GM12878 (cell line): ENCODE measurements around the gene NRSN2. TPM values are rescaled to one million over a fixed set of nuclear protein-coding genes. Genes with fewer than 3 reads are reported as not detected.

Source experiments
- ATAC-seq: fragments of 200-7000 bp; cut with Tn5 transposase; 3 replicates; pipeline ENCODE4 v1.9.1; 2020; ENCODE audit warnings: mild to moderate bottlenecking, moderate library complexity
- BruUV-seq: library from RNA; stranded (reverse); fragments of 400-500 nt; replicated peaks from 2 replicates; lab custom pipeline; 2021; lab: Mats Ljungman, UMichigan
- CTCF ChIA-PET: fragments of 300-600 bp; sonication (Branson Sonifier 250); formaldehyde crosslinking; extraction: SDS; loops from one replicate; lab custom pipeline; 2021; ENCODE audit warnings: inconsistent platforms; lab: Yijun Ruan, JAX
- POLR2A ChIA-PET: fragments of 350-600 bp; formaldehyde crosslinking; extraction: SDS; loops from one replicate; lab custom pipeline; 2021; ENCODE audit warnings: inconsistent platforms; lab: Charles Lee
- RAD21 ChIA-PET: fragments of 300-600 bp; sonication (Branson Sonifier 250); formaldehyde crosslinking; loops from one replicate; lab custom pipeline; 2023; ENCODE audit warnings: antibody characterized with exemption; ENCODE audit not compliant: unreplicated experiment; lab: Charles Lee
- SMC1A ChIA-PET: fragments of 300-600 bp; sonication (Branson Sonifier 250); formaldehyde crosslinking; loops from one replicate; lab custom pipeline; 2023; ENCODE audit not compliant: unreplicated experiment, uncharacterized antibody; lab: Charles Lee
- DNase-seq: peaks from one replicate; pipeline ENCODE4 v3.0.0-alpha.2; 2011; ENCODE audit warnings: low read depth, low spot score
- FAIRE-seq: peaks from 3 replicates; lab custom pipeline; 2011; peaks lifted over from hg19 to GRCh38; lab: Jason Lieb, UNC
- H2AFZ ChIP-seq: 2 replicates; pipeline ENCODE4 v1.6.0; 2011; ENCODE audit warnings: low read depth, low read length, control low read depth; ENCODE audit not compliant: control insufficient read depth
- H3K27ac ChIP-seq: 2 replicates; pipeline ENCODE4 v1.5.1; 2011; ENCODE audit warnings: control low read depth; ENCODE audit not compliant: control insufficient read depth, insufficient read depth
- H3K27me3 ChIP-seq, 2 experiments: replicated peaks in 1 of 2; 2 replicates each; pipeline versions ENCODE4 v1.6.0 to v1.6.1; 2011; ENCODE audit warnings: low read length in 1 of 2; ENCODE audit not compliant: control insufficient read depth in 2 of 2, insufficient read depth in 2 of 2
- H3K36me3 ChIP-seq, 2 experiments: 2 replicates each; pipeline ENCODE4 v1.5.1; 2011; ENCODE audit warnings: low read length in 1 of 2; ENCODE audit not compliant: control insufficient read depth in 2 of 2, insufficient read depth in 2 of 2
- H3K4me1 ChIP-seq: 2 replicates; pipeline ENCODE4 v1.6.1; 2011; ENCODE audit warnings: mild to moderate bottlenecking, low read length, moderate library complexity, mixed read lengths; ENCODE audit not compliant: control insufficient read depth, insufficient read depth
- H3K4me2 ChIP-seq: 2 replicates; pipeline ENCODE4 v1.6.0; 2011; ENCODE audit warnings: control low read depth; ENCODE audit not compliant: control insufficient read depth, insufficient read depth
- H3K4me3 ChIP-seq: fragments of 200-600 bp; sonication (generic); 2 replicates; pipeline ENCODE4 v1.5.1; 2016
- H3K79me2 ChIP-seq: 2 replicates; pipeline ENCODE4 v1.6.0; 2011; ENCODE audit warnings: low read length; ENCODE audit not compliant: control insufficient read depth, insufficient read depth
- H3K9ac ChIP-seq: 2 replicates; pipeline ENCODE4 v1.8.0; 2011; ENCODE audit warnings: low read length, control low read depth, mixed read lengths; ENCODE audit not compliant: control insufficient read depth, insufficient read depth
- H3K9me3 ChIP-seq: replicated peaks from 3 replicates; pipeline ENCODE4 v1.5.1; 2011; ENCODE audit warnings: mild to moderate bottlenecking, low read length; ENCODE audit not compliant: control insufficient read depth, insufficient read depth
- H4K20me1 ChIP-seq: 2 replicates; pipeline ENCODE4 v1.6.0; 2011; ENCODE audit not compliant: control insufficient read depth, insufficient read depth
- DPF2 ChIP-seq: fragments of 450-650 bp; IDR thresholded peaks from 2 replicates; pipeline ENCODE4 v1.6.1; 2017; ENCODE audit warnings: mild to moderate bottlenecking
- GATAD2B ChIP-seq: fragments of 450-650 bp; conservative IDR thresholded peaks from 2 replicates; pipeline ENCODE4 v1.6.1; 2017; ENCODE audit warnings: low read depth, mild to moderate bottlenecking, moderate library complexity
- IKZF1 ChIP-seq: fragments of 450-650 bp; conservative IDR thresholded peaks from 2 replicates; pipeline ENCODE4 v1.6.1; 2017; ENCODE audit warnings: antibody characterized with exemption, mild to moderate bottlenecking
- MXI1 ChIP-seq: fragments of 150-350 bp; IDR thresholded peaks from 2 replicates; pipeline ENCODE4 v1.6.1; 2011; ENCODE audit warnings: low read depth, mild to moderate bottlenecking, inconsistent platforms, low read length, improper control_type of control experiment
- POLR2AphosphoS5 ChIP-seq: IDR thresholded peaks from 2 replicates; pipeline ENCODE4 v1.6.1; 2011; ENCODE audit warnings: mild to moderate bottlenecking, low read length, inconsistent platforms
- SIN3A ChIP-seq: IDR thresholded peaks from 2 replicates; pipeline ENCODE4 v1.6.1; 2012; ENCODE audit warnings: low read depth, low read length, improper control_type of control experiment
- SMARCA5 ChIP-seq: fragments of 450-650 bp; IDR thresholded peaks from 2 replicates; pipeline ENCODE4 v1.6.1; 2017; ENCODE audit warnings: mild to moderate bottlenecking
- STAT1 ChIP-seq: fragments of 450-650 bp; conservative IDR thresholded peaks from 2 replicates; pipeline ENCODE4 v1.6.1; 2014; ENCODE audit warnings: antibody characterized with exemption, mild to moderate bottlenecking
- TCF3 ChIP-seq: IDR thresholded peaks from 2 replicates; pipeline ENCODE4 v1.6.1; 2012; ENCODE audit warnings: low read depth, mild to moderate bottlenecking, low read length, borderline replicate concordance; ENCODE audit not compliant: insufficient read depth
- YY1 ChIP-seq: IDR thresholded peaks from 2 replicates; pipeline ENCODE4 v1.6.1; 2011; ENCODE audit warnings: low read depth, mild to moderate bottlenecking, low read length
- ZNF687 ChIP-seq: fragments of 450-650 bp; IDR thresholded peaks from 2 replicates; pipeline ENCODE4 v1.6.1; 2017; ENCODE audit warnings: mild to moderate bottlenecking, moderate library complexity
- WGBS: methylation state at CpG from one replicate; pipeline ENCODE4 v1.1.6; 2016; ENCODE audit warnings: low lambda C conversion rate; ENCODE audit not compliant: insufficient replicate concordance, insufficient coverage; ENCODE audit errors: missing lambda C conversion rate; 5-methylcytosine and 5-hydroxymethylcytosine counted together
- in situ Hi-C: fragments of 300-500 bp; cut with MboI; formaldehyde crosslinking; loops from 9 replicates; pipeline ENCODE4 v1.14.3; 2018; ENCODE audit warnings: mixed read lengths
- intact Hi-C: fragments of 100-400 bp; cut with micrococcal nuclease; formaldehyde crosslinking; loops from one replicate; pipeline ENCODE4 v1.14.2; 2022; ENCODE audit not compliant: unreplicated experiment
- polyA plus RNA-seq, 11 experiments: library from polyadenylated mRNA; depleted of rRNA in 4 of 11; unstranded in 6 of 11; stranded (reverse) in 5 of 11; fragments of >200 nt; fragmentation: Nextera tagmentation in 4 of 11; fragmentation: Illumina TruSeq in 1 of 11; extraction: Ambion mirVana in 4 of 11; extraction: Trizol in 1 of 11; gene quantifications; 1 replicate in 1 of 11; 2 replicates in 10 of 11; pipeline versions ENCODE4 v1.2.1 to v1.2.3, GENCODE V29; 2011 to 2016; ENCODE audit warnings: inconsistent platforms in 2 of 11, missing spikeins in 2 of 11, low read depth in 1 of 11
- total RNA-seq, 4 experiments: library from RNA; depleted of rRNA in 3 of 4; stranded (reverse); fragments of >200 nt in 3 of 4; fragmentation: Illumina TruSeq in 1 of 4; extraction: Trizol in 1 of 4; gene quantifications; 2 replicates each; pipeline versions ENCODE4 v1.2.1 to v1.2.3, GENCODE V29; 2013 to 2021
- TF ChIP-seq, protein P1 (sequence below): fragments of 450-650 bp; conservative IDR thresholded peaks from 2 replicates; pipeline ENCODE4 v1.6.1; 2017; ENCODE audit warnings: mild to moderate bottlenecking, moderate library complexity
- TF ChIP-seq, protein P2 (sequence below): fragments of 150-350 bp; IDR thresholded peaks from 2 replicates; pipeline ENCODE4 v1.6.1; 2016; ENCODE audit warnings: low read depth, low read length

NRSN2 gene
- total and polyA plus RNA-seq, 10 of the 15 experiments (the other 5 are each of a cell fraction or from before 2014, with no cell fraction given), result 6.2 to 32.4 (median 13.0) TPM

GRCh38 chr20:325889-326644, 20.8 kb upstream of the NRSN2 start:
- H4K20me1 ChIP-seq, result peaks cover 4% of the 10 kb centered on the region
- in situ Hi-C loops (no loop called here), intact Hi-C loops (no loop called here)
- BruUV-seq, result no TSS peak
- no peaks in the 10 kb centered on the region for H3K27me3 ChIP-seq
- peak overlapping the region; percentile 74 for H3K27ac ChIP-seq
- SMC1A ChIA-PET, result interaction anchor here (3.3 kb wide), 1 partner anchor 27 kb away, joined by 15 read pairs; no protein-coding TSS in a partner anchor
- no peaks in the 10 kb centered on the region; a peak in 1 of 4 replicates for H3K36me3 ChIP-seq
- peak overlapping the region; percentile 73; the same call in 1 of the 2 replicates for H3K4me2 ChIP-seq
- DNase-seq (no peak), ATAC-seq (peak; percentile 0; the same call in 2 of the 3 replicates), FAIRE-seq (no peak)
- H3K4me1 ChIP-seq, result peaks cover 15% of the 10 kb centered on the region
- 1% methylated on average over 88 of the region's 103 CpGs for WGBS
- peak overlapping the region; percentile 51 for H2AFZ ChIP-seq
- H3K79me2 ChIP-seq, result peaks cover 11% of the 10 kb centered on the region
- H3K9ac ChIP-seq, result peak overlapping the region; percentile 73
- POLR2A ChIA-PET, result interaction anchor here (0.9 to 4.5 kb wide), 4 partner anchors 16 to 29 kb away, joined by 3 to 30 read pairs (median 7); partner anchors contain the start of genes NRSN2 and ZCCHC3
- H3K9me3 ChIP-seq, result no peaks in the 10 kb centered on the region
- CTCF ChIA-PET, result no interaction called here
- H3K4me3 ChIP-seq, result peak overlapping the region; percentile 85
- RAD21 ChIA-PET, result interaction anchor here (1.3 to 1.5 kb wide), 2 partner anchors 24 to 28 kb away, joined by 3 to 4 read pairs; partner anchors contain the start of gene ZCCHC3
- TF ChIP-seq SMARCA5, result no peak
- TF ChIP-seq ZNF687, result 0 out of 2 replicates have a peak, but pooled peaks have one; percentile 10
- TF ChIP-seq POLR2AphosphoS5, result no peak
- TF ChIP-seq SIN3A, result 0 out of 2 replicates have a peak, but pooled peaks have one; percentile 43
- peak; percentile 40; the same call in 1 of the 2 replicates for TF ChIP-seq DPF2
- TF ChIP-seq IKZF1, result peak; percentile 86
- no peak for TF ChIP-seq STAT1
- peak; percentile 65; the same call in 1 of the 2 replicates for TF ChIP-seq MXI1
- TF ChIP-seq YY1, result peak; percentile 56; the same call in 1 of the 2 replicates
- 0 out of 2 replicates have a peak, but pooled peaks have one; percentile 7 for TF ChIP-seq TCF3
- TF ChIP-seq, protein P1, sequence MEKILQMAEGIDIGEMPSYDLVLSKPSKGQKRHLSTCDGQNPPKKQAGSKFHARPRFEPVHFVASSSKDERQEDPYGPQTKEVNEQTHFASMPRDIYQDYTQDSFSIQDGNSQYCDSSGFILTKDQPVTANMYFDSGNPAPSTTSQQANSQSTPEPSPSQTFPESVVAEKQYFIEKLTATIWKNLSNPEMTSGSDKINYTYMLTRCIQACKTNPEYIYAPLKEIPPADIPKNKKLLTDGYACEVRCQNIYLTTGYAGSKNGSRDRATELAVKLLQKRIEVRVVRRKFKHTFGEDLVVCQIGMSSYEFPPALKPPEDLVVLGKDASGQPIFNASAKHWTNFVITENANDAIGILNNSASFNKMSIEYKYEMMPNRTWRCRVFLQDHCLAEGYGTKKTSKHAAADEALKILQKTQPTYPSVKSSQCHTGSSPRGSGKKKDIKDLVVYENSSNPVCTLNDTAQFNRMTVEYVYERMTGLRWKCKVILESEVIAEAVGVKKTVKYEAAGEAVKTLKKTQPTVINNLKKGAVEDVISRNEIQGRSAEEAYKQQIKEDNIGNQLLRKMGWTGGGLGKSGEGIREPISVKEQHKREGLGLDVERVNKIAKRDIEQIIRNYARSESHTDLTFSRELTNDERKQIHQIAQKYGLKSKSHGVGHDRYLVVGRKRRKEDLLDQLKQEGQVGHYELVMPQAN, result peak; percentile 44; the same call in 1 of the 2 replicates
- TF ChIP-seq, protein P2, sequence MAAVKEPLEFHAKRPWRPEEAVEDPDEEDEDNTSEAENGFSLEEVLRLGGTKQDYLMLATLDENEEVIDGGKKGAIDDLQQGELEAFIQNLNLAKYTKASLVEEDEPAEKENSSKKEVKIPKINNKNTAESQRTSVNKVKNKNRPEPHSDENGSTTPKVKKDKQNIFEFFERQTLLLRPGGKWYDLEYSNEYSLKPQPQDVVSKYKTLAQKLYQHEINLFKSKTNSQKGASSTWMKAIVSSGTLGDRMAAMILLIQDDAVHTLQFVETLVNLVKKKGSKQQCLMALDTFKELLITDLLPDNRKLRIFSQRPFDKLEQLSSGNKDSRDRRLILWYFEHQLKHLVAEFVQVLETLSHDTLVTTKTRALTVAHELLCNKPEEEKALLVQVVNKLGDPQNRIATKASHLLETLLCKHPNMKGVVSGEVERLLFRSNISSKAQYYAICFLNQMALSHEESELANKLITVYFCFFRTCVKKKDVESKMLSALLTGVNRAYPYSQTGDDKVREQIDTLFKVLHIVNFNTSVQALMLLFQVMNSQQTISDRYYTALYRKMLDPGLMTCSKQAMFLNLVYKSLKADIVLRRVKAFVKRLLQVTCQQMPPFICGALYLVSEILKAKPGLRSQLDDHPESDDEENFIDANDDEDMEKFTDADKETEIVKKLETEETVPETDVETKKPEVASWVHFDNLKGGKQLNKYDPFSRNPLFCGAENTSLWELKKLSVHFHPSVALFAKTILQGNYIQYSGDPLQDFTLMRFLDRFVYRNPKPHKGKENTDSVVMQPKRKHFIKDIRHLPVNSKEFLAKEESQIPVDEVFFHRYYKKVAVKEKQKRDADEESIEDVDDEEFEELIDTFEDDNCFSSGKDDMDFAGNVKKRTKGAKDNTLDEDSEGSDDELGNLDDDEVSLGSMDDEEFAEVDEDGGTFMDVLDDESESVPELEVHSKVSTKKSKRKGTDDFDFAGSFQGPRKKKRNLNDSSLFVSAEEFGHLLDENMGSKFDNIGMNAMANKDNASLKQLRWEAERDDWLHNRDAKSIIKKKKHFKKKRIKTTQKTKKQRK, result no peak
- 0 out of 2 replicates have a peak, but pooled peaks have one; percentile 34 for TF ChIP-seq GATAD2B
